Measurements from ENCODE around the gene DPY19L1. TPM values are rescaled to one million over a fixed set of nuclear protein-coding genes. Genes with fewer than 3 reads are reported as not detected.

DPY19L1 gene
- polyA plus RNA-seq, 4 donors = 30.2 to 37.2 (median 34.1) TPM

Other genes with a start within 250 kb of the DPY19L1 start
- under 1 TPM in 1 of 4 donors, not detected in 3; 0.10 TPM for gene TBX20, start 216.6 kb upstream of the DPY19L1 start, polyA plus RNA-seq (ENCODE audit: insufficient read length in 4 of 4)